Breast epithelium (tissue), 3 donors: ENCODE results near the gene SEPTIN11.

Experiments used
- POLR2A ChIP-seq: fragments of 450-650 bp; IDR thresholded peaks from one replicate; pipeline ENCODE4 v1.6.1; 2016; ENCODE audit warnings: antibody characterized with exemption, mild to moderate bottlenecking, moderate library complexity
- POLR2AphosphoS5 ChIP-seq, 3 donors: sonication (generic); formaldehyde crosslinking; IDR thresholded peaks; one replicate each; pipeline ENCODE4 v1.6.1; 2017; ENCODE audit warnings: antibody characterized with exemption in 3 of 3
- TF ChIP-seq, protein P1 (sequence below), 3 donors: fragments of 450-650 bp; IDR thresholded peaks; one replicate each; pipeline ENCODE4 v1.5.1; 2016 to 2017; ENCODE audit warnings: antibody characterized with exemption in 3 of 3, mild to moderate bottlenecking in 3 of 3, moderate library complexity in 3 of 3

DNA sequence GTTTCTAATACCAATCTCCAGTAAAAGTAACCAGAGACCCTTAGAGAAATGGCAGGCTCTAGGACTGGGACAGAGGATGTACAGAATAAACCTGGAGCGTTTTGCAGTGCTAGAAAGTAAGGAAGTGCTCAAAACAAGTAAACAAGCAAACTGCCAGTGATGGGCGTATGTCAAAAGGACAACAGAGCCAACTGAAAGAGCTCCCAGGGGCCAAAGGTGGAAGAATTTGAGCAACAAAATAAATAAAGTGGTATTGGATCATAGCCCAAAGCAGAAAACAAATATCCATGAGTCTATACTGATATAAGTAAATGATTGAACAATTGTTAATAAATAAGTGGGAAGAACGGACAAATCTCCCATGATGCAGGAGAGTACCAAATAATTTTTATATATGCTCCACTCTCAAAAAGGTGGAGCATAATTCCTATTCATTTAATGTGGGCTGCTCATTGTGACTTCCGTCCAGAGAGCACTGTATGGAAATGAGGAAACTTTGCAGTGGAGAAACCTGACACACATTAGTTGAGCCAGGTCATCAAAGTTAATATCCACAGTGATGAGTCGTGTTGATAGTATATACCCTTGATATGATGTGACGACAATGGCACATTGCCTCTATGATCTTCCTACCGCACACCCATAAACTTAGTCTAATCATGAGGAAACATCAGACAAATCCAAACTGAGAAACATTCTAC lies 17.8 kb upstream of the SEPTIN11 start:
- TF ChIP-seq, protein P1, sequence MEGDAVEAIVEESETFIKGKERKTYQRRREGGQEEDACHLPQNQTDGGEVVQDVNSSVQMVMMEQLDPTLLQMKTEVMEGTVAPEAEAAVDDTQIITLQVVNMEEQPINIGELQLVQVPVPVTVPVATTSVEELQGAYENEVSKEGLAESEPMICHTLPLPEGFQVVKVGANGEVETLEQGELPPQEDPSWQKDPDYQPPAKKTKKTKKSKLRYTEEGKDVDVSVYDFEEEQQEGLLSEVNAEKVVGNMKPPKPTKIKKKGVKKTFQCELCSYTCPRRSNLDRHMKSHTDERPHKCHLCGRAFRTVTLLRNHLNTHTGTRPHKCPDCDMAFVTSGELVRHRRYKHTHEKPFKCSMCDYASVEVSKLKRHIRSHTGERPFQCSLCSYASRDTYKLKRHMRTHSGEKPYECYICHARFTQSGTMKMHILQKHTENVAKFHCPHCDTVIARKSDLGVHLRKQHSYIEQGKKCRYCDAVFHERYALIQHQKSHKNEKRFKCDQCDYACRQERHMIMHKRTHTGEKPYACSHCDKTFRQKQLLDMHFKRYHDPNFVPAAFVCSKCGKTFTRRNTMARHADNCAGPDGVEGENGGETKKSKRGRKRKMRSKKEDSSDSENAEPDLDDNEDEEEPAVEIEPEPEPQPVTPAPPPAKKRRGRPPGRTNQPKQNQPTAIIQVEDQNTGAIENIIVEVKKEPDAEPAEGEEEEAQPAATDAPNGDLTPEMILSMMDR (IDR thresholded peaks at IDR 0.05): no peak
- TF ChIP-seq POLR2A: no peak
- no peak for TF ChIP-seq POLR2AphosphoS5 (IDR thresholded peaks at IDR 0.05)
